Large intestine (tissue), 3 donors: ENCODE results near the gene KCND2. TPM values are rescaled to one million over a fixed set of nuclear protein-coding genes. Genes with fewer than 3 reads are reported as not detected.
"Not testable (repeated sequence)": the region's sequence is repeated elsewhere in the genome, so short reads cannot be mapped to it uniquely, and the experiment has no call there.

Source experiments
- DNase-seq, 2 donors: peaks; one replicate each; pipeline versions ENCODE4 v3.0.0 to v3.0.0-alpha.2; 2013
- H3K27ac ChIP-seq: one replicate; pipeline ENCODE4 v1.5.1; 2013; ENCODE audit warnings: low read length
- H3K27me3 ChIP-seq: 2 replicates; pipeline ENCODE4 v1.6.1; 2013; ENCODE audit warnings: low read length; ENCODE audit not compliant: control insufficient read depth, insufficient read depth
- H3K36me3 ChIP-seq: 2 replicates; pipeline ENCODE4 v1.6.1; 2013; ENCODE audit warnings: low read length; ENCODE audit not compliant: control insufficient read depth, insufficient read depth
- H3K4me1 ChIP-seq: one replicate; pipeline ENCODE4 v1.6.1; 2013; ENCODE audit warnings: low read length; ENCODE audit not compliant: control insufficient read depth, insufficient read depth
- H3K4me3 ChIP-seq: one replicate; pipeline ENCODE4 v1.5.1; 2013; ENCODE audit warnings: low read length
- H3K9me3 ChIP-seq: one replicate; pipeline ENCODE4 v1.6.1; 2013; ENCODE audit warnings: mild to moderate bottlenecking, low read depth, low read length, moderate library complexity; ENCODE audit not compliant: control insufficient read depth
- WGBS: methylation state at CpG from one replicate; pipeline ENCODE4 v1.1.5; 2013; ENCODE audit warnings: low lambda C conversion rate; ENCODE audit not compliant: insufficient coverage; 5-methylcytosine and 5-hydroxymethylcytosine counted together
- polyA plus RNA-seq: library from polyadenylated mRNA; unstranded; fragments of 120-200 nt; gene quantifications from one replicate; pipeline ENCODE4 v1.2.1, GENCODE V29; 2013

Gene KCND2
- polyA plus RNA-seq, 1 donor, result 2.5 TPM

DNA sequence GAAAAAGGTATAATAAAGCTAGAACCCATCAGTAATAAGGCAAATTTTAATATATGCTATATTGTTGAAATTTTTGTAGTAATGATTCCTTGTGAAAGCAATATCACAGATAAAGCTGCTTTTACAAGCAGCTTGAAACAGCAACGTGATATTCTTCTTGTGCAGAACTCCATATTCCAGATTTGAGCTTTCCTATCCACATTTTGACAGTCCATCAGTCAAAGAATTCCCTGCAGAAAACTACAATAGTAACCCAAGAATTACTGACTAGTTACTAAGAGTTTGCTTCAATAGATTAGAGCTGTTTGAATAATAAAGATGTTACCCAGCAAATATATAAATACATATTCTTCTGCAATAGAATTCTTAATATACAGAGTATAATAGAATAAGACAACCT lies 291.2 kb downstream of the KCND2 start:
- H3K36me3 ChIP-seq, result no peaks in the 10 kb centered on the region
- WGBS, result no CpG with 5 or more reads among the region's 1 CpG
- no peak for DNase-seq
- no peak overlapping the region for H3K27ac ChIP-seq
- H3K27me3 ChIP-seq, result no peaks in the 10 kb centered on the region
- H3K4me3 ChIP-seq, result no peak overlapping the region
- H3K4me1 ChIP-seq, result no peaks in the 10 kb centered on the region
- H3K9me3 ChIP-seq, result no peaks in the 10 kb centered on the region

DNA sequence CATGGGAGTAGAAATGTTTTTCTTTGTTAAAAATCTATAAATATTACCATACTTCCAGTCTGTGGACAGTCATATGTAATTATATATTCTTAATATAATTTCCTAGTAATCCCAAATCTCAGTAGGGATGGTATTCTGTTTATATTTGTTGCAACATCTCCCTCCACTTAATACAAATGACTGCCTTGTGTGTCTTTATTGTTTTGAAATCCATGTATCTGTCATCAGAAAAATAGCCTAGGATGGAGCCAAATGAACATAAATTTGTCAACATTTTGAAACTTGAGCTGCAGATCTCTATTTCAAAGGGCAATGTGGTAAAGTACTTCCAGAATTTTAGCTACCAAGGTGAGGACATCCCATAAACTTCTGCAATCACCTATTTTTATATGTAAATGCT lies 294.2 kb downstream of the KCND2 start:
- Histone ChIP-seq H3K9me3 (no peaks in the 10 kb centered on the region), H3K36me3 (no peaks in the 10 kb centered on the region), H3K4me3 (no peak overlapping the region), H3K4me1 (no peaks in the 10 kb centered on the region), H3K27ac (no peak overlapping the region), H3K27me3 (no peaks in the 10 kb centered on the region)
- no peak for DNase-seq

DNA sequence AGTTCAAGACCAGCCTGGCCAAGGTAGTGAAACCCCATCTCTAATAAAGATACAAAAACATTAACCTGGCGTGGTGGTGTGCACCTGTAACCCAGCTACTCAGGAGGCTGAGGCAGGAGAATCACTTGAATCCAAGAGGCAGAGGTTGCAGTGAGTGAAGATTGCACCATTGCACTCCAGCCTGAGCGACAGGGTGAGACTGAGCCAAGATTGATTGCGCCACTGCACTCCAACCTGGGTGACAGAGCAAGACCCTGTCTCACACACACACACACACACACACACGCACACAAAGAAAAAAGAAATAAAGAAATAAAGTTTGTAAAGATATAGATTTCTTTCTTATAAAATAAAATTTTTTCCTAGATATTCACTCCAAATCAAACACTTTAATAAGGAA lies 305.7 kb downstream of the KCND2 start:
- not testable (repeated sequence) for H3K4me3 ChIP-seq, H3K27me3 ChIP-seq, H3K9me3 ChIP-seq, H3K27ac ChIP-seq, DNase-seq, H3K36me3 ChIP-seq, H3K4me1 ChIP-seq
- no CpG with 5 or more reads among the region's 4 CpGs for WGBS

DNA sequence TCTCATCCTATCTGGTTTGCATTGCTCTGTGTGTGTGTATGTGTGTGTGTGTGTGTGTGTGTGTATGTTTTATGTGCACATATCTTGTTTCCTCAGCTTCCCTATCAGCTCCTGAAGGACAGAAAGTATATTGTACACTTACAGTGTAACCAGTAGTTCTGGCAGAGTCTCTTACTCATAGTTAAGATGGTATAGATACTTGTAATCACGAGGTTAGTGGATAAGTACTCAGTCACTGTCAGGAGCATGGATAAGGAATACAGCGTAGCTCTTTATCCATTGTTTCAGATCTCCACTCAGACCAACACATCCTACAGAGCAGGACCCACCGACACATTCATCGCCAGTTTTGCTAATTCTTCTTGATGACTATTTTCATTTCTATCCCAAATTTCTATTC lies 309.9 kb downstream of the KCND2 start:
- no peak overlapping the region for H3K4me3 ChIP-seq
- no CpG with 5 or more reads among the region's 4 CpGs for whole genome bisulfite sequencing
- H3K27ac ChIP-seq, result no peak overlapping the region
- no peaks in the 10 kb centered on the region for H3K4me1 ChIP-seq
- H3K36me3 ChIP-seq, result no peaks in the 10 kb centered on the region
- no peak for DNase-seq
- no peaks in the 10 kb centered on the region for H3K9me3 ChIP-seq
- no peaks in the 10 kb centered on the region for H3K27me3 ChIP-seq

DNA sequence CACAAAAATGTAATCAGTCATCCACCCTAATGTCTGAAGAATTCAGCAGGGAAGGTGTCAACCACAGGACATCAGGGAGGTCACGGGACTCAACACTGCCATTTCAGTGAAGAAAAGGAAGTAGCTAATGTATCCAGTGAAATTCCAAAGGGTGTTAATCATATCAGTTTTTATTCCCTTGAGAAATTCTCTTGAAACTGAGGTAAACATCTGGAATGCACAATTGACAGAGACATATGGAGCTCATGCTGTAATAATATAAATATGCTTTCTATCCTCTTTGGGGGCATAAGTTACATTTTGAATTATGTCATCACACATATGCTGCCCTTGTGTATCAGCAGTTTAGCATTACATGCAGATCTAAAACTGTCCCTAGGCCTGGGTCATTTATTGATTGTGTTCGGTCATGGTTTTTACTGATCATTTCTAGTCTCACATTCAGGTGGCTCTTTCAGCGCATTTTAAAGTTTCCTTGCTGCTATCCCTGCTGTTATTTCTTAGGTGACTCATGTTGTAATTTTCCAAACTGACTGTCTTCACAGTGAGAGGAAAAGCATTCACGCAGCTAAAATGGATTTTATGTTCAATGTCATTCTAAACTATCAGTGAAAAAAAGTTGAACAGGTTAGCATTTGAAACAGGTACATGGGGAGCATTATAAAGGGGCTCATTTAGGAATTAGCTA lies 311.1 kb downstream of the KCND2 start:
- WGBS, result no CpG with 5 or more reads among the region's 4 CpGs

DNA sequence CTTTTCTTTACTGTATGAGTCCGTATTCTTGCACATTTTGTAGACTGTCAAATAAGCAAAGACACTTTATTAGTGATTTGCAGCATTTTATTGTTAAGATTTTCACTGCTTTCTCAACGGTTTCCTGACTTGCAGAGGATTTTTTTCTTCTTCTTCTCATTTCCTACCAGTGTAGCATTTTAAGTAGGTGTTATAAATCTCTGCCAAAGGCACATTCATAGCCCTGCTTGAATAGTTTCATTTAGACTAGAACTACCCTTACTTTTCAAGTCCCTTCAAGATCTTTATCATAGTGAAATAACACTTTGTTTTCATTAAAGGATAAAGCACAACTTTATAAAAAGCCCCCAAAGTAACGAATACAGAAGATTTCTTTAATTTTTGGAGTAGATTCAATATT lies 313.6 kb downstream of the KCND2 start:
- no peak overlapping the region for H3K27ac ChIP-seq
- no peaks in the 10 kb centered on the region for H3K27me3 ChIP-seq
- no peaks in the 10 kb centered on the region for H3K36me3 ChIP-seq
- H3K4me3 ChIP-seq, result no peak overlapping the region
- DNase-seq, result no peak
- H3K9me3 ChIP-seq, result no peaks in the 10 kb centered on the region
- 42% methylated on average over 2 of the region's 3 CpGs for WGBS
- H3K4me1 ChIP-seq, result no peaks in the 10 kb centered on the region

More for the DNA sequence above, 311.1 kb downstream of the KCND2 start:
- Histone ChIP-seq H3K4me1 (no peaks in the 10 kb centered on the region), H3K27ac (no peak overlapping the region), H3K9me3 (no peaks in the 10 kb centered on the region), H3K4me3 (no peak overlapping the region), H3K27me3 (no peaks in the 10 kb centered on the region), H3K36me3 (no peaks in the 10 kb centered on the region)
- no peak for DNase-seq

DNA sequence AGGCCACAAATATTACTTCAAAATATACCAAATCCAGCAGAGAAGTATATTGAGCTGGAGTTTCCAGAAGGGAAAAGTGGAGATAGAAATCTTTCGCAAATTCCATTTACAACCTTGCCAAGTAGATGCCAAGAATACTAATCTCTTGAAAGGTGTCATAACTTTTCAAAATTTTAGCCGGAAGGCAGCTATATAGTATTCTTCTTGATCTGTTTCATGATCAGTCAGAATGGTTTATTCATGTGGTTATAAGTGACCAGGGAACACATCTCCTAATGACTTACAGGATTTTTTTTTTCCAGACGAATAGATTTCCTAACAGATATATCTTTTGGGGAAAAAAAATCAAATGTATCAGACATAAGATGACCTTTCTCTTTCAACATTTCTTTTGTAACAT lies 314.3 kb downstream of the KCND2 start:
- H3K4me3 ChIP-seq, result no peak overlapping the region
- WGBS, result 100% methylated on average over 2 of the region's 3 CpGs
- no peaks in the 10 kb centered on the region for H3K4me1 ChIP-seq
- no peak overlapping the region for H3K27ac ChIP-seq
- H3K27me3 ChIP-seq, result no peaks in the 10 kb centered on the region
- no peak for DNase-seq
- no peaks in the 10 kb centered on the region for H3K9me3 ChIP-seq
- H3K36me3 ChIP-seq, result no peaks in the 10 kb centered on the region

DNA sequence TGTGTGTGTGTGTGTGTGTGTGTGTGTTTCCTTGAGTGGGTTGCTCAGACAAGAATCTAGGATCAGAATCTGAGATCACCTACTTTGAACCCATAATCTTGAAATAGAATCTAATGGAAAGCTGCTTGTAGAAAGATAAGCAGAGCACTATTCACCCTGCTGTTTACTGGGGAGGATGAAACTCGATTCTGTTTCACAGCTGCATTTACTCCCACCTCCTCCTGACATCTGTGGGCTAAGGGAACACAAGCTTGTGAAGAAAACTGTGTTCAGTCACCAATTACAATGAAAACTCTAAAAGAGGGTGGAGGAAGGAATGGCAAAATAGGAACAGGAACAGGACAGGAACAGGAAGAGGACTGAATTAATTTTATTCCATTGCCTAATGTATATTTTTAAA lies 315.4 kb downstream of the KCND2 start:
- H3K36me3 ChIP-seq, result no peaks in the 10 kb centered on the region
- no peaks in the 10 kb centered on the region for H3K9me3 ChIP-seq
- no peak overlapping the region for H3K4me3 ChIP-seq
- no CpG with 5 or more reads among the region's 1 CpG for WGBS
- H3K27ac ChIP-seq, result no peak overlapping the region
- no peak for DNase-seq
- no peaks in the 10 kb centered on the region for H3K4me1 ChIP-seq
- H3K27me3 ChIP-seq, result no peaks in the 10 kb centered on the region

DNA sequence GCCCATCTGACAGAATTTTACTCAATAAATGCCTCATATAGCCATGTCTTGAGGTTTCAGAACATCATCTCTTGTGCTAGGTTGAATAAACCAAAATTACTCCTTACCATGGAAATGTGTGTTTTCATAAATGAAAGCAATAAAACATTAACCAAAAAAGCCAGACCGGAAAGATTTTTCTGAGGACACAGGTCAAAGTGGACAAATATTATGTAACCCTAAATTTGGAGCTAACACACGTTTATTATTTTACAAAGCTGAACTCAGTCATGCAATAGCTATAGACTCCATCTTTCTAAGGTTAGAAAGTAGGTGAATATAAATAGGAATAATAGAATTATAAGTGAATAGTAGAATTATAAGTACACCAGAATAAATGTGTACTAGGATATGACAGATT lies 315.9 kb downstream of the KCND2 start:
- Histone ChIP-seq H3K4me3 (no peak overlapping the region), H3K4me1 (no peaks in the 10 kb centered on the region), H3K27ac (no peak overlapping the region), H3K27me3 (no peaks in the 10 kb centered on the region), H3K9me3 (no peaks in the 10 kb centered on the region), H3K36me3 (no peaks in the 10 kb centered on the region)
- DNase-seq, result no peak
- 60% methylated on average over 1 of the region's 2 CpGs for WGBS

DNA sequence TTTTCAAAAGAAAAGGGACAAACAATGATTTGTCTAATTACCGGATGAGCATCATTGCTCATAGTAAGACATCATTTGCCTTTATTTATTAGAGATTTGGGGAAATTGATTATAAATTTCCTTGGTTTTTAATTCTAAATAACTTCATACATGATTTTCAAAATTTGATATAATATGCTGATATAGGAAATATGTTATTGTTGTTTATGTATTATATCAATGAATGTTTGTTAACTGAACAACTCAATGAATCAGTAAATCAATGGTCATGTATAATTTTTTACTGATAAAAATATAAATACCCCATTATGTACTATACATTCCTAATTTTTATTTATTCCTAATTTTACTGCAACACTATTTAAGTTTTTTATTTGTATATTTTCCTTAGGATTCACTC lies 327.6 kb downstream of the KCND2 start:
- H3K27me3 ChIP-seq, result no peaks in the 10 kb centered on the region
- no peaks in the 10 kb centered on the region for H3K9me3 ChIP-seq
- no peak for DNase-seq
- 100% methylated on average over 1 of the region's 1 CpG for WGBS
- no peak overlapping the region for H3K27ac ChIP-seq
- H3K4me3 ChIP-seq, result no peak overlapping the region
- H3K36me3 ChIP-seq, result no peaks in the 10 kb centered on the region
- H3K4me1 ChIP-seq, result no peaks in the 10 kb centered on the region

DNA sequence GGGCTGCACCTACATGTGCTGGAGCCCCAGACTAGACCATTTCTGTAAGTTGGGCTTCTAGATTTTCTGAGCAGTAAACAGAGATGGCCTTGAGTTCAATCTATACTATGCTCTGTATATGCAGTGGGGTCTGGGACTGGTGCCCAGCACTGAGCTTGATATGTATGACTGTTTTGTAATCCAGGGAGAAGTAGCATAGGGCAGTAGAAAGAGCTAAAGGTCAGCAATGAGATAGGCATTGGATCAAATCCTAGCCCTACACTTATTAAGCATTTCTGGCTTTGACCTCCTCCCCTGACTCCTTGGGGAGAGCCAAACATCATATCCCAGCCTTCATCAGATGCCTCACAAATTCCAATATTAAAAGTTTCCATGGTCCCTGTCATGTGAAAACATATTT lies 330.4 kb downstream of the KCND2 start:
- DNase-seq, result no peak
- no peaks in the 10 kb centered on the region for H3K27me3 ChIP-seq
- H3K4me1 ChIP-seq, result no peaks in the 10 kb centered on the region
- no peaks in the 10 kb centered on the region for H3K9me3 ChIP-seq
- H3K4me3 ChIP-seq, result no peak overlapping the region
- H3K36me3 ChIP-seq, result no peaks in the 10 kb centered on the region
- no peak overlapping the region for H3K27ac ChIP-seq
